WTC11 (cell line): ENCODE data around the gene TRPM2. TPM values are rescaled to one million over a fixed set of nuclear protein-coding genes. Genes with fewer than 3 reads are reported as not detected.

Experiments used
- ATAC-seq: fragments of 200-7000 bp; cut with Tn5 transposase; 2 replicates; pipeline ENCODE4 v1.10.0; 2021; ENCODE audit warnings: mild to moderate bottlenecking, moderate library complexity
- CTCF ChIA-PET: fragments of 300-600 bp; sonication (Branson Sonifier 250); formaldehyde crosslinking; loops from one replicate; lab custom pipeline; 2021; ENCODE audit warnings: antibody characterized with exemption; lab: Charles Lee
- POLR2A ChIA-PET: fragments of 350-600 bp; sonication (Branson Sonifier 250); formaldehyde crosslinking; loops from one replicate; lab custom pipeline; 2021; ENCODE audit warnings: antibody characterized with exemption; lab: Charles Lee
- DNase-seq: peaks from one replicate; pipeline ENCODE4 v3.0.0; 2021; ENCODE audit warnings: low spot score
- H3K27ac Mint-ChIP-seq: 2 replicates; pipeline ENCODE4 v1.8.0; 2021; ENCODE audit warnings: mixed read lengths
- H3K27me3 Mint-ChIP-seq: 2 replicates; pipeline ENCODE4 v1.8.0; 2021; ENCODE audit warnings: low read depth, mild to moderate bottlenecking, moderate library complexity, mixed read lengths
- H3K36me3 Mint-ChIP-seq: 2 replicates; pipeline ENCODE4 v1.8.0; 2021; ENCODE audit warnings: mixed read lengths
- H3K4me1 Mint-ChIP-seq: 2 replicates; pipeline ENCODE4 v1.8.0; 2022; ENCODE audit warnings: mixed read lengths
- H3K4me3 Mint-ChIP-seq: 2 replicates; pipeline ENCODE4 v1.8.0; 2021; ENCODE audit warnings: mild to moderate bottlenecking, moderate library complexity, mixed read lengths
- H3K9me3 Mint-ChIP-seq: 2 replicates; pipeline ENCODE4 v1.8.0; 2021; ENCODE audit warnings: mixed read lengths
- GABPB1 ChIP-seq: sonication (generic); formaldehyde crosslinking; IDR thresholded peaks from 2 replicates; pipeline ENCODE4 v1.8.1; 2023; ENCODE audit warnings: mild to moderate bottlenecking, missing genetic modification reagents
- GTF2I ChIP-seq: fragments of 250-450 bp; sonication (Bioruptor Pico); conservative IDR thresholded peaks from 2 replicates; pipeline ENCODE4 v1.4.0; 2021; ENCODE audit warnings: mild to moderate bottlenecking
- JAZF1 ChIP-seq: fragments of 250-450 bp; sonication (Bioruptor Pico); IDR thresholded peaks from 2 replicates; pipeline ENCODE4 v1.9.0; 2021; ENCODE audit warnings: moderate library complexity, mild to moderate bottlenecking, inconsistent platforms
- OVOL2 ChIP-seq: fragments of 250-450 bp; sonication (Bioruptor Pico); IDR thresholded peaks from 2 replicates; pipeline ENCODE4 v1.9.0; 2021; ENCODE audit warnings: mild to moderate bottlenecking, borderline replicate concordance
- RELA ChIP-seq: sonication (generic); formaldehyde crosslinking; IDR thresholded peaks from 2 replicates; pipeline ENCODE4 v1.8.1; 2022; ENCODE audit warnings: missing genetic modification reagents, mild to moderate bottlenecking, borderline replicate concordance
- SOX15 ChIP-seq: fragments of 250-450 bp; sonication (Bioruptor Pico); IDR thresholded peaks from 2 replicates; pipeline ENCODE4 v1.9.0; 2021; ENCODE audit warnings: mild to moderate bottlenecking
- TP53 ChIP-seq: sonication (generic); formaldehyde crosslinking; IDR thresholded peaks from 2 replicates; pipeline ENCODE4 v1.8.1; 2023; ENCODE audit warnings: mild to moderate bottlenecking, missing genetic modification reagents
- ZBTB21 ChIP-seq: sonication (generic); formaldehyde crosslinking; IDR thresholded peaks from 2 replicates; pipeline ENCODE4 v1.8.1; 2023; ENCODE audit warnings: mild to moderate bottlenecking, missing genetic modification reagents, borderline replicate concordance
- ZNF121 ChIP-seq: sonication (generic); formaldehyde crosslinking; IDR thresholded peaks from 2 replicates; pipeline ENCODE4 v1.8.0; 2023; ENCODE audit warnings: missing genetic modification reagents
- ZNF219 ChIP-seq: sonication (generic); formaldehyde crosslinking; IDR thresholded peaks from 2 replicates; pipeline ENCODE4 v1.8.0; 2023; ENCODE audit warnings: missing genetic modification reagents, mild to moderate bottlenecking, borderline replicate concordance
- ZNF423 ChIP-seq: fragments of 250-450 bp; sonication (Bioruptor Pico); IDR thresholded peaks from 2 replicates; pipeline ENCODE4 v2.1.2; 2022; ENCODE audit warnings: mild to moderate bottlenecking, moderate library complexity
- total RNA-seq: library from RNA; stranded (reverse); gene quantifications from 3 replicates; pipeline ENCODE4 v1.2.3, GENCODE V29; 2021
- TF ChIP-seq, protein P1 (sequence below): sonication (generic); formaldehyde crosslinking; IDR thresholded peaks from 2 replicates; pipeline ENCODE4 v1.8.0; 2023; ENCODE audit warnings: mild to moderate bottlenecking, missing genetic modification reagents
- TF ChIP-seq, protein P2 (sequence below): sonication (generic); formaldehyde crosslinking; IDR thresholded peaks from 2 replicates; pipeline ENCODE4 v1.8.1; 2022; ENCODE audit warnings: low read depth, missing genetic modification reagents, borderline replicate concordance
- TF ChIP-seq, protein P3 (sequence below): sonication (generic); formaldehyde crosslinking; IDR thresholded peaks from 2 replicates; pipeline ENCODE4 v1.8.1; 2022; ENCODE audit warnings: mild to moderate bottlenecking, missing genetic modification reagents, moderate library complexity, borderline replicate concordance
- TF ChIP-seq, protein P4 (sequence below): sonication (generic); formaldehyde crosslinking; IDR thresholded peaks from 2 replicates; pipeline ENCODE4 v1.8.0; 2022; ENCODE audit warnings: mild to moderate bottlenecking, missing genetic modification reagents
- TF ChIP-seq, protein P5 (sequence below): sonication (generic); formaldehyde crosslinking; IDR thresholded peaks from 2 replicates; pipeline ENCODE4 v1.8.0; 2022; ENCODE audit warnings: missing genetic modification reagents
- TF ChIP-seq, protein P6 (sequence below): sonication (generic); formaldehyde crosslinking; IDR thresholded peaks from 2 replicates; pipeline ENCODE4 v1.8.0; 2023; ENCODE audit warnings: missing genetic modification reagents
- TF ChIP-seq, protein P7 (sequence below): fragments of 250-450 bp; sonication (Bioruptor Pico); IDR thresholded peaks from 2 replicates; pipeline ENCODE4 v1.9.0; 2021; ENCODE audit warnings: mild to moderate bottlenecking, borderline replicate concordance

The TRPM2 gene
- total RNA-seq, 1 experiment from 2014 or later = 0.92 TPM

DNA sequence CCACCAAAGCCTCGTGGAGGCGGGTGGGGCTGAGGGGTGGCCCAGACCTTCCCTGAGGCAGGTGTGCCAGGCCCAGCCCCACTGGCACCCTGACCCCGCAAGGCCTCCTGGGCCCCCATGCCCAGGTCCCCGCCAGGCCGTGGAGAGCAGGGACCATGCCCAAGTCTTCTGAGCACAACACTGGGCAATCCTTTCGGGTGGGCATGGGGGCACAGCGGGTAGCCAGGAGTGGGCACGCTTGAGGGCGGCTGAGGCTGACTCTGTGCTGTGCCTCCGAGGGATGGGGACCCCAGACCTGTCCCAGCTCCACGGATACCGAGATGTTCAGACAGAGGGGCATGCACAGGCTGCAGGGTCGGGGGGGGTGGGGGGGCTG is 27.2 kb upstream of the TRPM2 start (continued):
- TF ChIP-seq, protein P1, sequence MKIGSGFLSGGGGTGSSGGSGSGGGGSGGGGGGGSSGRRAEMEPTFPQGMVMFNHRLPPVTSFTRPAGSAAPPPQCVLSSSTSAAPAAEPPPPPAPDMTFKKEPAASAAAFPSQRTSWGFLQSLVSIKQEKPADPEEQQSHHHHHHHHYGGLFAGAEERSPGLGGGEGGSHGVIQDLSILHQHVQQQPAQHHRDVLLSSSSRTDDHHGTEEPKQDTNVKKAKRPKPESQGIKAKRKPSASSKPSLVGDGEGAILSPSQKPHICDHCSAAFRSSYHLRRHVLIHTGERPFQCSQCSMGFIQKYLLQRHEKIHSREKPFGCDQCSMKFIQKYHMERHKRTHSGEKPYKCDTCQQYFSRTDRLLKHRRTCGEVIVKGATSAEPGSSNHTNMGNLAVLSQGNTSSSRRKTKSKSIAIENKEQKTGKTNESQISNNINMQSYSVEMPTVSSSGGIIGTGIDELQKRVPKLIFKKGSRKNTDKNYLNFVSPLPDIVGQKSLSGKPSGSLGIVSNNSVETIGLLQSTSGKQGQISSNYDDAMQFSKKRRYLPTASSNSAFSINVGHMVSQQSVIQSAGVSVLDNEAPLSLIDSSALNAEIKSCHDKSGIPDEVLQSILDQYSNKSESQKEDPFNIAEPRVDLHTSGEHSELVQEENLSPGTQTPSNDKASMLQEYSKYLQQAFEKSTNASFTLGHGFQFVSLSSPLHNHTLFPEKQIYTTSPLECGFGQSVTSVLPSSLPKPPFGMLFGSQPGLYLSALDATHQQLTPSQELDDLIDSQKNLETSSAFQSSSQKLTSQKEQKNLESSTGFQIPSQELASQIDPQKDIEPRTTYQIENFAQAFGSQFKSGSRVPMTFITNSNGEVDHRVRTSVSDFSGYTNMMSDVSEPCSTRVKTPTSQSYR = no peak
- TF ChIP-seq OVOL2 (CRISPR knock-in tag) = no peak
- TF ChIP-seq, protein P2, sequence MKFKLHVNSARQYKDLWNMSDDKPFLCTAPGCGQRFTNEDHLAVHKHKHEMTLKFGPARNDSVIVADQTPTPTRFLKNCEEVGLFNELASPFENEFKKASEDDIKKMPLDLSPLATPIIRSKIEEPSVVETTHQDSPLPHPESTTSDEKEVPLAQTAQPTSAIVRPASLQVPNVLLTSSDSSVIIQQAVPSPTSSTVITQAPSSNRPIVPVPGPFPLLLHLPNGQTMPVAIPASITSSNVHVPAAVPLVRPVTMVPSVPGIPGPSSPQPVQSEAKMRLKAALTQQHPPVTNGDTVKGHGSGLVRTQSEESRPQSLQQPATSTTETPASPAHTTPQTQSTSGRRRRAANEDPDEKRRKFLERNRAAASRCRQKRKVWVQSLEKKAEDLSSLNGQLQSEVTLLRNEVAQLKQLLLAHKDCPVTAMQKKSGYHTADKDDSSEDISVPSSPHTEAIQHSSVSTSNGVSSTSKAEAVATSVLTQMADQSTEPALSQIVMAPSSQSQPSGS (CRISPR knock-in tag) = no peak
- no peak for TF ChIP-seq GTF2I
- no peak for TF ChIP-seq SOX15
- TF ChIP-seq, protein P3, sequence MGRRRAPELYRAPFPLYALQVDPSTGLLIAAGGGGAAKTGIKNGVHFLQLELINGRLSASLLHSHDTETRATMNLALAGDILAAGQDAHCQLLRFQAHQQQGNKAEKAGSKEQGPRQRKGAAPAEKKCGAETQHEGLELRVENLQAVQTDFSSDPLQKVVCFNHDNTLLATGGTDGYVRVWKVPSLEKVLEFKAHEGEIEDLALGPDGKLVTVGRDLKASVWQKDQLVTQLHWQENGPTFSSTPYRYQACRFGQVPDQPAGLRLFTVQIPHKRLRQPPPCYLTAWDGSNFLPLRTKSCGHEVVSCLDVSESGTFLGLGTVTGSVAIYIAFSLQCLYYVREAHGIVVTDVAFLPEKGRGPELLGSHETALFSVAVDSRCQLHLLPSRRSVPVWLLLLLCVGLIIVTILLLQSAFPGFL = no peak
- TF ChIP-seq ZNF423 (CRISPR knock-in tag) = no peak
- no peak for TF ChIP-seq TP53 (CRISPR knock-in tag)
- TF ChIP-seq, protein P4, sequence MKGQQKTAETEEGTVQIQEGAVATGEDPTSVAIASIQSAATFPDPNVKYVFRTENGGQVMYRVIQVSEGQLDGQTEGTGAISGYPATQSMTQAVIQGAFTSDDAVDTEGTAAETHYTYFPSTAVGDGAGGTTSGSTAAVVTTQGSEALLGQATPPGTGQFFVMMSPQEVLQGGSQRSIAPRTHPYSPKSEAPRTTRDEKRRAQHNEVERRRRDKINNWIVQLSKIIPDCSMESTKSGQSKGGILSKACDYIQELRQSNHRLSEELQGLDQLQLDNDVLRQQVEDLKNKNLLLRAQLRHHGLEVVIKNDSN (CRISPR knock-in tag) = no peak
- TF ChIP-seq, protein P5, sequence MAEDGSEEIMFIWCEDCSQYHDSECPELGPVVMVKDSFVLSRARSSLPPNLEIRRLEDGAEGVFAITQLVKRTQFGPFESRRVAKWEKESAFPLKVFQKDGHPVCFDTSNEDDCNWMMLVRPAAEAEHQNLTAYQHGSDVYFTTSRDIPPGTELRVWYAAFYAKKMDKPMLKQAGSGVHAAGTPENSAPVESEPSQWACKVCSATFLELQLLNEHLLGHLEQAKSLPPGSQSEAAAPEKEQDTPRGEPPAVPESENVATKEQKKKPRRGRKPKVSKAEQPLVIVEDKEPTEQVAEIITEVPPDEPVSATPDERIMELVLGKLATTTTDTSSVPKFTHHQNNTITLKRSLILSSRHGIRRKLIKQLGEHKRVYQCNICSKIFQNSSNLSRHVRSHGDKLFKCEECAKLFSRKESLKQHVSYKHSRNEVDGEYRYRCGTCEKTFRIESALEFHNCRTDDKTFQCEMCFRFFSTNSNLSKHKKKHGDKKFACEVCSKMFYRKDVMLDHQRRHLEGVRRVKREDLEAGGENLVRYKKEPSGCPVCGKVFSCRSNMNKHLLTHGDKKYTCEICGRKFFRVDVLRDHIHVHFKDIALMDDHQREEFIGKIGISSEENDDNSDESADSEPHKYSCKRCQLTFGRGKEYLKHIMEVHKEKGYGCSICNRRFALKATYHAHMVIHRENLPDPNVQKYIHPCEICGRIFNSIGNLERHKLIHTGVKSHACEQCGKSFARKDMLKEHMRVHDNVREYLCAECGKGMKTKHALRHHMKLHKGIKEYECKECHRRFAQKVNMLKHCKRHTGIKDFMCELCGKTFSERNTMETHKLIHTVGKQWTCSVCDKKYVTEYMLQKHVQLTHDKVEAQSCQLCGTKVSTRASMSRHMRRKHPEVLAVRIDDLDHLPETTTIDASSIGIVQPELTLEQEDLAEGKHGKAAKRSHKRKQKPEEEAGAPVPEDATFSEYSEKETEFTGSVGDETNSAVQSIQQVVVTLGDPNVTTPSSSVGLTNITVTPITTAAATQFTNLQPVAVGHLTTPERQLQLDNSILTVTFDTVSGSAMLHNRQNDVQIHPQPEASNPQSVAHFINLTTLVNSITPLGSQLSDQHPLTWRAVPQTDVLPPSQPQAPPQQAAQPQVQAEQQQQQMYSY (CRISPR knock-in tag) = no peak
- no peak for TF ChIP-seq ZBTB21 (CRISPR knock-in tag)
- TF ChIP-seq JAZF1 (CRISPR knock-in tag) = no peak
- TF ChIP-seq, protein P6, sequence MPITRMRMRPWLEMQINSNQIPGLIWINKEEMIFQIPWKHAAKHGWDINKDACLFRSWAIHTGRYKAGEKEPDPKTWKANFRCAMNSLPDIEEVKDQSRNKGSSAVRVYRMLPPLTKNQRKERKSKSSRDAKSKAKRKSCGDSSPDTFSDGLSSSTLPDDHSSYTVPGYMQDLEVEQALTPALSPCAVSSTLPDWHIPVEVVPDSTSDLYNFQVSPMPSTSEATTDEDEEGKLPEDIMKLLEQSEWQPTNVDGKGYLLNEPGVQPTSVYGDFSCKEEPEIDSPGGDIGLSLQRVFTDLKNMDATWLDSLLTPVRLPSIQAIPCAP (CRISPR knock-in tag) = no peak

DNA sequence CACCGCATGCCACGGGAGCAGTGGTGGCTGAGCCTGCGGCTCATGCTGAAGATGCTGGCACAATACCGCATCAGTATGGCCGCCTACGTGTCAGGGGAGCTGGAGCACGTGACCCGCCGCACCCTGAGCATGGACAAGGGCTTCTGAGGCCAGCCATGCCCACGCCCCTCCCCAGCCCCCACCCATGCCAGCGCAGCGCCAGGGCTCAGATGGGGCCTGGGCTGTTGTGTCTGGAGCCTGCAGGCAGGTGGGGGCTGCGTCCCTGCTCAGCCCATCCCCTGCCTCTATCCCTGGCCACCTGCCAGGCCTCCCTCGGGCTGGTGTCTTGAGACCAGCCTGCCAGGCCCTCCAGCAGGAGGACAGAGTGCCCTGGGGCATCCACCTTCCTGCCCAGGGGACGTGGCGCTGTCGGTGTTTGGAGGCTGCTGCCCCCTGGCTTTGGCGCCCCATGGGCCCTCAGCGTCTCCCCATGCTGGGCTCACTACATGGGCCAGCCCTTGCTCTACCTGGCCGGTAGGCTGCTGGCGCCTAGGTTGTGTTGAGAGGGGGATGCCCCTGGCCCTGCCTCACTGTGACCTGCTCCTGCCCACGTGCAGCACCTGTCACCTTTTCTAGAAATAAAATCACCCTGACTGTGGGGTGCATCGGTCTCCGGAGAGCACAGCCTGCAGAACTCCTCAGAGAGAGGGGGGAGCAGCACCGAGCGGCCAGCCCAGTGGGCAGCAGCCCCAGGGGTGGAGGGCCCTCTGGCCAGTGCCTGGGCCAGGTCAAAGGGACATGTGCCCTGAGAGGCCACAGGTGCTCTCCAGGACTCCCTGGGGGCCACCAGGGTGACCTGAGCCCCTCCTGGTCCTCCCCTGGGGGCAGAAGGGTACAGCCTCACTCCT is 26.5 kb upstream of the TRPM2 start:
- no peak overlapping the region for H3K27ac Mint-ChIP-seq
- DNase-seq = no peak
- no peaks in the 10 kb centered on the region; the same call in 1 of the 2 replicates for H3K36me3 Mint-ChIP-seq
- no peaks in the 10 kb centered on the region for H3K27me3 Mint-ChIP-seq
- ATAC-seq = no peak
- H3K4me1 Mint-ChIP-seq = no peaks in the 10 kb centered on the region
- POLR2A ChIA-PET = no interaction called here
- H3K4me3 Mint-ChIP-seq = no peak overlapping the region
- H3K9me3 Mint-ChIP-seq = no peaks in the 10 kb centered on the region
- CTCF ChIA-PET = no interaction called here
- TF ChIP-seq, protein P4 (CRISPR knock-in tag) = no peak
- no peak for TF ChIP-seq ZNF219
- TF ChIP-seq RELA (CRISPR knock-in tag) = no peak
- TF ChIP-seq, protein P7, sequence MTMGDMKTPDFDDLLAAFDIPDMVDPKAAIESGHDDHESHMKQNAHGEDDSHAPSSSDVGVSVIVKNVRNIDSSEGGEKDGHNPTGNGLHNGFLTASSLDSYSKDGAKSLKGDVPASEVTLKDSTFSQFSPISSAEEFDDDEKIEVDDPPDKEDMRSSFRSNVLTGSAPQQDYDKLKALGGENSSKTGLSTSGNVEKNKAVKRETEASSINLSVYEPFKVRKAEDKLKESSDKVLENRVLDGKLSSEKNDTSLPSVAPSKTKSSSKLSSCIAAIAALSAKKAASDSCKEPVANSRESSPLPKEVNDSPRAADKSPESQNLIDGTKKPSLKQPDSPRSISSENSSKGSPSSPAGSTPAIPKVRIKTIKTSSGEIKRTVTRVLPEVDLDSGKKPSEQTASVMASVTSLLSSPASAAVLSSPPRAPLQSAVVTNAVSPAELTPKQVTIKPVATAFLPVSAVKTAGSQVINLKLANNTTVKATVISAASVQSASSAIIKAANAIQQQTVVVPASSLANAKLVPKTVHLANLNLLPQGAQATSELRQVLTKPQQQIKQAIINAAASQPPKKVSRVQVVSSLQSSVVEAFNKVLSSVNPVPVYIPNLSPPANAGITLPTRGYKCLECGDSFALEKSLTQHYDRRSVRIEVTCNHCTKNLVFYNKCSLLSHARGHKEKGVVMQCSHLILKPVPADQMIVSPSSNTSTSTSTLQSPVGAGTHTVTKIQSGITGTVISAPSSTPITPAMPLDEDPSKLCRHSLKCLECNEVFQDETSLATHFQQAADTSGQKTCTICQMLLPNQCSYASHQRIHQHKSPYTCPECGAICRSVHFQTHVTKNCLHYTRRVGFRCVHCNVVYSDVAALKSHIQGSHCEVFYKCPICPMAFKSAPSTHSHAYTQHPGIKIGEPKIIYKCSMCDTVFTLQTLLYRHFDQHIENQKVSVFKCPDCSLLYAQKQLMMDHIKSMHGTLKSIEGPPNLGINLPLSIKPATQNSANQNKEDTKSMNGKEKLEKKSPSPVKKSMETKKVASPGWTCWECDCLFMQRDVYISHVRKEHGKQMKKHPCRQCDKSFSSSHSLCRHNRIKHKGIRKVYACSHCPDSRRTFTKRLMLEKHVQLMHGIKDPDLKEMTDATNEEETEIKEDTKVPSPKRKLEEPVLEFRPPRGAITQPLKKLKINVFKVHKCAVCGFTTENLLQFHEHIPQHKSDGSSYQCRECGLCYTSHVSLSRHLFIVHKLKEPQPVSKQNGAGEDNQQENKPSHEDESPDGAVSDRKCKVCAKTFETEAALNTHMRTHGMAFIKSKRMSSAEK (CRISPR knock-in tag) = no peak
- TF ChIP-seq SOX15 = no peak
- no peak for TF ChIP-seq GABPB1
- TF ChIP-seq ZNF121 (CRISPR knock-in tag) = no peak
